H1 (cell line): ENCODE results near the gene SEC11A. TPM values are rescaled to one million over a fixed set of nuclear protein-coding genes. Genes with fewer than 3 reads are reported as not detected.

Experiments used
- BCL11A ChIP-seq, 2 experiments: IDR thresholded peaks; one replicate each; pipeline ENCODE4 v1.6.1; 2011; ENCODE audit warnings: low read depth in 2 of 2, low read length in 2 of 2, mild to moderate bottlenecking in 2 of 2
- CEBPB ChIP-seq: IDR thresholded peaks from 2 replicates; pipeline ENCODE4 v1.6.1; 2012; ENCODE audit warnings: low read depth, low read length
- EP300 ChIP-seq, 2 experiments: IDR thresholded peaks; 1 replicate in 1 of 2; 2 replicates in 1 of 2; pipeline ENCODE4 v1.6.1; 2011 to 2012; ENCODE audit warnings: low read depth in 2 of 2, low read length in 2 of 2, mild to moderate bottlenecking in 2 of 2, borderline replicate concordance in 1 of 2, inconsistent platforms in 1 of 2, moderate library complexity in 1 of 2
- RAD21 ChIP-seq, 2 experiments: IDR thresholded peaks in 1 of 2; conservative IDR thresholded peaks in 1 of 2; 2 replicates each; pipeline ENCODE4 v1.6.1; 2011; ENCODE audit warnings: low read depth in 2 of 2, low read length in 2 of 2, improper control_type of control experiment in 1 of 2, inconsistent platforms in 1 of 2, mild to moderate bottlenecking in 1 of 2, moderate library complexity in 1 of 2
- RXRA ChIP-seq: IDR thresholded peaks from 2 replicates; pipeline ENCODE4 v1.6.1; 2011; ENCODE audit warnings: low read depth, mild to moderate bottlenecking, low read length, moderate library complexity; ENCODE audit not compliant: insufficient read depth
- TAF1 ChIP-seq: IDR thresholded peaks from 2 replicates; pipeline ENCODE4 v1.6.1; 2011; ENCODE audit warnings: mild to moderate bottlenecking, low read depth, low read length
- TEAD4 ChIP-seq: IDR thresholded peaks from 2 replicates; pipeline ENCODE4 v1.6.1; 2012; ENCODE audit warnings: low read depth, low read length, inconsistent platforms, mixed read lengths
- polyA plus RNA-seq, 7 experiments: library from polyadenylated mRNA; depleted of rRNA in 3 of 7; stranded (reverse) in 5 of 7; unstranded in 2 of 7; fragments of >200 nt in 5 of 7; fragments of 200-250 nt in 2 of 7; gene quantifications; 1 replicate in 5 of 7; 2 replicates in 1 of 7; 4 replicates in 1 of 7; pipeline versions ENCODE4 v1.2.1 to v1.2.3, GENCODE V29; 2011 to 2013; ENCODE audit warnings: missing spikeins in 2 of 7, mixed read lengths in 2 of 7
- total RNA-seq: library from RNA; stranded (reverse); fragmentation: NEBNext Ultra II Directional; extraction: Animal tissue kit (Norgen Biotek cat#: 25700); gene quantifications from 2 replicates; pipeline ENCODE4 v1.2.1, GENCODE V29; 2021

SEC11A gene
- total and polyA plus RNA-seq, 2 of the 8 experiments (the other 6 are each of a cell fraction or from before 2014, with no cell fraction given), result 268 to 316 TPM

DNA sequence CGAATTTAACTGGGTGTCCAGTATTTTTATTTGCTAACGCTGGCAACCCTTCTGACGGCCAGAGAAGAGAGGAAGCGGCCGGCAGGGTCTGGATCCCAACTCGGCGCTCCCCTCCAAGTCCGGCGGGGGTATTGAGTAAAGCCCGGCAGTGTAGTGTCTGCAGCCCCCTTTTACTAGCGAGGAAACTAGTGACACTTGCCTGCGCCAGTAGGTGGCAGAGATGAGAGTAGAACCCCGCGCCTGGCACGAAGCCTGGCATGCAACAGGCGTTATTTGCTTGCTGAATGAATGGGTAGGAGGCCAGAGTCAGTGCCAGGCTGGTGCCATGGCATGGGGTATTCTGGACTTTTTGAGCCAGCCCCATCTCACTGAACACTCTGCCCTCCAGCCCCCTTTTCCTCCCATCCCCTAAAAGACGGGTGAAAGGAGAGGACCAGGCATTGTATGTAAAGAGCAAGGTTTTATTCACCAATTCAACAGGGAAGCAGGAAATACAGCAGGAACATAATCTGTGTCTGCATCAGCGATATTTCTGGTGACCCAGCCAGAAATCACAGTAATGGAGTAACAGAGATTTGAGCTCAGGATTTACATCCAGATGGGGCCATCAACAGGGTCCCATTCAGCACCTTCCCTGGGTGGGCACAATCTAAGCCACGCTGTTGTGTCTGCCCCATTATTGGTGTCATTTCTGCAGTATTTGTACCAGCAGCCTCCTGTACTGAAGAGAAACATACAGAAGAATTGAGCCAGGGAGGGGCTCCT lies 61.1 kb downstream of the SEC11A start (continued):
- peak; percentile 59 to 64 for TF ChIP-seq RAD21 (IDR thresholded peaks at IDR 0.05 in 1 of 2, conservative IDR thresholded peaks at IDR 0.05 in 1 of 2; ENCODE audit: low read depth in 2 of 2, low read length in 2 of 2)
- TF ChIP-seq TAF1, result 0 out of 2 replicates have a peak, but pooled peaks have one; percentile 6
- TF ChIP-seq BCL11A (IDR thresholded peaks at IDR 0.05; ENCODE audit: low read depth in 2 of 2, low read length in 2 of 2), result no peak
- TF ChIP-seq EP300 (IDR thresholded peaks at IDR 0.05; ENCODE audit: borderline replicate concordance in 1 of 2, low read depth in 2 of 2, low read length in 2 of 2), result no peak
- TF ChIP-seq TEAD4, result 0 out of 2 replicates have a peak, but pooled peaks have one; percentile 27
- TF ChIP-seq RXRA, result no peak
- TF ChIP-seq CEBPB, result peak; percentile 58; the same call in 1 of the 2 replicates
